Lower leg skin (tissue), 3 donors: ENCODE measurements around the gene HAAO.

ENCODE experiments used
- POLR2A ChIP-seq, 2 donors: fragments of 450-650 bp; IDR thresholded peaks; one replicate each; pipeline ENCODE4 v1.6.1; 2016 to 2017; ENCODE audit warnings: antibody characterized with exemption in 2 of 2, mild to moderate bottlenecking in 1 of 2, moderate library complexity in 1 of 2
- TF ChIP-seq, protein P1 (sequence below), 3 donors: fragments of 450-650 bp; IDR thresholded peaks; one replicate each; pipeline ENCODE4 v1.5.1; 2016; ENCODE audit warnings: antibody characterized with exemption in 3 of 3, mild to moderate bottlenecking in 3 of 3, moderate library complexity in 2 of 3

GRCh38 chr2:42742740-42743658 lies 49.4 kb downstream of the HAAO start:
- TF ChIP-seq, protein P1, sequence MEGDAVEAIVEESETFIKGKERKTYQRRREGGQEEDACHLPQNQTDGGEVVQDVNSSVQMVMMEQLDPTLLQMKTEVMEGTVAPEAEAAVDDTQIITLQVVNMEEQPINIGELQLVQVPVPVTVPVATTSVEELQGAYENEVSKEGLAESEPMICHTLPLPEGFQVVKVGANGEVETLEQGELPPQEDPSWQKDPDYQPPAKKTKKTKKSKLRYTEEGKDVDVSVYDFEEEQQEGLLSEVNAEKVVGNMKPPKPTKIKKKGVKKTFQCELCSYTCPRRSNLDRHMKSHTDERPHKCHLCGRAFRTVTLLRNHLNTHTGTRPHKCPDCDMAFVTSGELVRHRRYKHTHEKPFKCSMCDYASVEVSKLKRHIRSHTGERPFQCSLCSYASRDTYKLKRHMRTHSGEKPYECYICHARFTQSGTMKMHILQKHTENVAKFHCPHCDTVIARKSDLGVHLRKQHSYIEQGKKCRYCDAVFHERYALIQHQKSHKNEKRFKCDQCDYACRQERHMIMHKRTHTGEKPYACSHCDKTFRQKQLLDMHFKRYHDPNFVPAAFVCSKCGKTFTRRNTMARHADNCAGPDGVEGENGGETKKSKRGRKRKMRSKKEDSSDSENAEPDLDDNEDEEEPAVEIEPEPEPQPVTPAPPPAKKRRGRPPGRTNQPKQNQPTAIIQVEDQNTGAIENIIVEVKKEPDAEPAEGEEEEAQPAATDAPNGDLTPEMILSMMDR (IDR thresholded peaks at IDR 0.05): no peak
- no peak for TF ChIP-seq POLR2A (IDR thresholded peaks at IDR 0.05)
